Colonic mucosa (tissue), 4 donors: Measurements from ENCODE around the gene TP53RK. TPM values are rescaled to one million over a fixed set of nuclear protein-coding genes. Genes with fewer than 3 reads are reported as not detected.
A peak's percentile ranks its signal among the peaks of the same experiment; 100 is the strongest.

Experiments used
- DNase-seq: peaks from one replicate; pipeline ENCODE4 v3.0.0-alpha.2; 2020
- H3K27ac ChIP-seq: fragments of 200-600 bp; one replicate; pipeline ENCODE4 v1.8.0; 2021
- H3K27me3 ChIP-seq: fragments of 200-600 bp; one replicate; pipeline ENCODE4 v1.8.0; 2021
- H3K36me3 ChIP-seq: fragments of 200-600 bp; one replicate; pipeline ENCODE4 v1.8.0; 2021
- H3K4me1 ChIP-seq: fragments of 200-600 bp; one replicate; pipeline ENCODE4 v1.8.0; 2021; ENCODE audit warnings: mild to moderate bottlenecking
- H3K4me3 ChIP-seq: fragments of 200-600 bp; one replicate; pipeline ENCODE4 v1.8.0; 2021
- H3K9ac ChIP-seq, 2 donors: one replicate each; pipeline ENCODE4 v1.7.0; 2013; ENCODE audit warnings: control low read depth in 2 of 2, low read depth in 2 of 2, low read length in 2 of 2
- H3K9me3 ChIP-seq: fragments of 200-600 bp; one replicate; pipeline ENCODE4 v1.8.0; 2021
- CTCF ChIP-seq: fragments of 200-600 bp; IDR thresholded peaks from one replicate; pipeline ENCODE4 v1.8.0; 2022; ENCODE audit warnings: antibody characterized with exemption, mild to moderate bottlenecking
- intact Hi-C: fragments of 100-400 bp; cut with DNase I; formaldehyde crosslinking; loops from one replicate; pipeline ENCODE4 v1.14.1; 2022
- total RNA-seq, 2 donors: library from RNA; stranded (reverse); fragmentation: NEBNext Ultra II Directional in 1 of 2; extraction: Animal tissue kit (Norgen Biotek cat#: 25700) in 1 of 2; gene quantifications; one replicate each; pipeline ENCODE4 v1.2.1, GENCODE V29; 2021
- donor health status: healthy.
- donor health status: DM: no; HTN: no; CAD: no.
- donor health status: DM: no; HTN: no; CAD: no.

The TP53RK gene
- total RNA-seq, 2 donors from 2014 or later: 9.2 to 11.1 TPM

- no peak for TF ChIP-seq CTCF
- Histone ChIP-seq H3K4me1 (peaks cover 9% of the 10 kb centered on the region), H3K36me3 (no peaks in the 10 kb centered on the region)
Measured at GRCh38 chr20:46709459-46710152, 20.4 kb upstream of the TP53RK start, which contains the start of gene SLC2A10. TSS of gene SLC2A10 (plus strand) at chr20:46709649. CDS start at chr20:46709737, 88 bp downstream.

GRCh38 chr20:46709055-46709458 is 19.8 kb upstream of the TP53RK start:
- Histone ChIP-seq H3K9me3 (no peaks in the 10 kb centered on the region), H3K4me1 (peaks cover 7% of the 10 kb centered on the region), H3K36me3 (no peaks in the 10 kb centered on the region), H3K27ac (peak overlapping the region; percentile 84), H3K9ac (peak overlapping the region; percentile 74 to 99), H3K27me3 (no peaks in the 10 kb centered on the region), H3K4me3 (peak overlapping the region; percentile 54)
- TF ChIP-seq CTCF: no peak
- peak; percentile 74 for DNase-seq
- intact Hi-C loops: no loop called here

More at GRCh38 chr20:46709459-46710152, 20.4 kb upstream of the TP53RK start, which contains the start of gene SLC2A10:
- no peaks in the 10 kb centered on the region for H3K9me3 ChIP-seq
- peak; percentile 73 for DNase-seq
- intact Hi-C loops: no loop called here
- no peaks in the 10 kb centered on the region for H3K27me3 ChIP-seq
- H3K27ac ChIP-seq: peak within 1 kb of the TSS; percentile 84
- H3K9ac ChIP-seq: peak within 1 kb of the TSS; percentile 74 to 99
- peak within 1 kb of the TSS; percentile 54 for H3K4me3 ChIP-seq

GRCh38 chr20:46708172-46708860 is 19.1 kb upstream of the TP53RK start:
- DNase-seq: peak; percentile 90
- intact Hi-C loops: no loop called here
- Histone ChIP-seq H3K9ac (peak overlapping the region in 1 of 2 donors; percentile 99), H3K27me3 (no peaks in the 10 kb centered on the region), H3K4me3 (no peak overlapping the region), H3K4me1 (peaks cover 7% of the 10 kb centered on the region), H3K27ac (peak overlapping the region; percentile 84), H3K36me3 (no peaks in the 10 kb centered on the region), H3K9me3 (no peaks in the 10 kb centered on the region)
- TF ChIP-seq CTCF: peak; percentile 49

- Histone ChIP-seq H3K4me1 (peaks cover 7% of the 10 kb centered on the region), H3K4me3 (no peak overlapping the region), H3K36me3 (no peaks in the 10 kb centered on the region), H3K27ac (no peak overlapping the region), H3K9ac (no peak overlapping the region), H3K9me3 (no peaks in the 10 kb centered on the region), H3K27me3 (no peaks in the 10 kb centered on the region)
- no peak for DNase-seq
- intact Hi-C loops: no loop called here
- no peak for TF ChIP-seq CTCF
Measured at GRCh38 chr20:46706242-46706641, 17.0 kb upstream of the TP53RK start.

- TF ChIP-seq CTCF: no peak
- Histone ChIP-seq H3K4me3 (no peak overlapping the region), H3K27ac (no peak overlapping the region), H3K9me3 (no peaks in the 10 kb centered on the region), H3K27me3 (no peaks in the 10 kb centered on the region), H3K9ac (no peak overlapping the region), H3K36me3 (no peaks in the 10 kb centered on the region), H3K4me1 (peaks cover under 1% of the 10 kb centered on the region)
- DNase-seq: no peak
- intact Hi-C loops: no loop called here
Measured at GRCh38 chr20:46705378-46705729, 16.1 kb upstream of the TP53RK start.
